HG03066 (cell line): ENCODE measurements around the gene RRM1.
A peak's percentile ranks its signal among the peaks of the same experiment; 100 is the strongest.

Source experiments
- ATAC-seq: cut with Tn5 transposase; IDR thresholded peaks from one replicate; pipeline ENCODE4 v1.9.1; 2021; ENCODE audit warnings: low read depth; ENCODE audit not compliant: unreplicated experiment

RRM1 gene

GRCh38 chr11:4183410-4184057 is 88.9 kb downstream of the RRM1 start:
- no peak for ATAC-seq

DNA sequence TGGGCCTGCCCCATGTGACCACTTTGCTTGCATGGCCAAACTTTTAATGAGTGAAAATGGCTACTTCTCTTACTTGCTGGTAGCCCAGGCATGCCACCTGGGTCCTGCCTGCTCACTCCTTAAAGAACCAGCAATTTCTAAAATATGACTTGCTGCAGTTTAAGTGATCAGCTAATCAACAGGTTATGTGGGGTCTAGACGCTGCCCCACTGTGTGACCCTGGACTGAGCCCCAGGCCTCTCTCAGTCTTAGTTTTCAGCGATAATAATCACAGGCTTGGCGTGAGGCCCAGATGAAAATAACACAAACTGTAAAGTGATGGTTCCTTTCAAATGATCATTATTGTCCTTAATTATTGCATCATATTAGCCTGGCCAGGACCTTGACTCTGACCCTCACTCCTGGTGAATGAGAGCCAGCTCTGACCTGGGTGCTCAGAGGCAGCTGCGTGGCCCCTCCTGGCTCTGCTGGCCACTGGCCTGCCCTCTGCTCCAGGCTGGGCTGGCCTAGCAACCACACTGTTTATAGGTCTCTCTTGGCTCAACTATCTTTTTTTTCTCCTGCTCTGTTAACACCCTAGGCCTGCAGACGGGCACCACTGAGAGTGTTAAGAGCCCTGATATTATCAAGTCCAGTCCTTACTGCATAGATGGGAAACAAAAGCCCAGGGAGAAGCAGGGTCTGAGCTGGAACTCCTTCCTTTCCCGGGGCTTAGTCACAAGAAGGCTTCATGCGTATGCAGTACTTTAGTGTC is 89.7 kb downstream of the RRM1 start:
- ATAC-seq = no peak

DNA sequence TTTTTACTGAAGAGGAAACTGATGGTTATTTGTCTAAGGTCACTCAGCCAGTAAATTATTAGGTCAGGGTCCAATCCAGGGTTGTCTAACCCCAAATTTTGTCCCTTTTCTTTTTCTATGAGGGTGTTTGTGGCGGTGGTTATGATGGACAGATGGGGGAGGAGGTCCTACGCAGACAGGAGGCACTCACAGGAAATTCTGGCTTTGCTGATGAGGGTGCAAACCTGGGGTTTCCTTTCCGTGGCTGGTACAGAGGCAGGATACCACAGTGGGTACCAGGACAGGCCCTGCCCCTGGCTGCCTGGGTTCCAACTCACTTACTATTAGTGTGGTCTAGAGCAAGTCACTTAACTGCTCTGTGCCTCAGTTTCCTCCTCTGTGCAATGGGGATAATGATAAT is 91.0 kb downstream of the RRM1 start:
- no peak for ATAC-seq

DNA sequence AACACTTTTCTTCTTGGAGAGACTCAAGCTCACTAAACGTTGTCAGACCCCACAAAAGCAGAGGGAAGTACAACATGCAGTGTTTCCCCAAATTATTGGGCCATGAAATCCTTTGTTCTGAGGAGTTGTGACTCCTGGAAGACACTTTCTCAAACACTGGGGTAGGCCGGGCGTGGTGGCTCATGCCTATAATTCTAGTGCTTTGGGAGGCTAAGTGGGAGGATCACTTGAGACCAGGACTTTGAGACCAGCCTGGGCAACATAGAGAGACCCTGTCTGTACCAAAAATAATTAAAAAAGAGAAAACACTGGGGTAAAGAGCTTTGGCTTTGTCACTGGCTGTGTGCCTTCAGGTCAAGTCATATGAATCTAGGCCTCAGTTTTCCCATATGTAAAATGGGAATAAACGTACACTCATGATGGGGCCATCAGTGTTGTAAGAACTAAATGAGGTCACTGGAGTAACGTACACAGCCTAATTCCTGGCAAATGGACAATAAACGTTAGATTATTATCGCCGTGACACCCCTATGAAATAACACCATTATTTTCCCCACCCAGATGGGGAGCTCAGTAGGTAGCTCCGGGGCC is 92.0 kb downstream of the RRM1 start:
- no peak for ATAC-seq

DNA sequence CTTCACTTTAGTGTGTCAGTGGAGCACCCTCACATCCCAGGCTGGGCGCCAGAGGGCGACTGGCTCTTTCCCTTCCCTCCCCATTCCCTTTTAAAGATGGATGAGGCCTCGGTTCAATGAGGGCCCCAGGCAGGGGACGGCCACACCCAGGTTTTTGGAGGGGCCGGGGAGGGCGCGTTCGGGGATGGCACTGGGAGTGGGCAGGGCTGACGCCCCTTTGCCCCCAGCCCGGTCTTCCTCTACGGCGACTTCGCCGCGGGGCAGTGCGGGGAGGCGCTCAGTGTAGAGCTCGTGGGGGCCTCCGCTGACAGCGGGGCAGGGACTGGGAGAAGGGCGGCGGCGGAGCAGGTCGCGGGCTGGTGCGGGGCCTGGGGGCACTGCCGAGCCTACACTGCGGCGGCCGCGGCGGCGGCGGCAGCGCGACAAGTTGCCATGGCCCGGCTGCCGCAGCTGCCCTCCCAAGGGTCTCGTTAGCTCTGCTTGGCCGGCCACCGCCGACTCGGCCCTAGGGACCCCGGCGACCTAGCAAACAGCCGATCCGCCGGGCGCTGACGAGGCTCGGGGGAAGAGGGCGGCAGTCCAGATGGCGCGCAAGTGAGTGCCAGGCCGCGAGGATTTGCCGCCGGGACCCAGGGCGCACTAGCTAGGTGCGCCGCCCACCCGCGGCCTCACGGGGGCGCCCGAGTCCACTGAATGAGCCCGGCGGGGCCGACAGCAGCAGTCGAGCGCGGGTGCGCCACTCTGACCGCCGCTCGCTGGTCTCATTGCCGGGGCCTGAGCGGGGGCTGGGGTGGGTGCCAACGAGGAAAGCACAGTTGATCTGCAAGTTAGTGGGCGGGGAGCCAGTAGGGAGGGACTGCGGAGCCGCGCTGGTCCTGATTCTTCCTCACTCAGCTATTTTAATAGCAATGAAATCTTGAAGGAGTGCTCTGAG is 92.7 kb downstream of the RRM1 start:
- ATAC-seq = peak; percentile 87
